Smooth muscle cell (in vitro differentiated cells): ENCODE data around the gene FGF8. TPM values are rescaled to one million over a fixed set of nuclear protein-coding genes. Genes with fewer than 3 reads are reported as not detected.
A peak's percentile ranks its signal among the peaks of the same experiment; 100 is the strongest.

ENCODE experiments used
- DNase-seq: peaks from one replicate; lab custom pipeline; 2025; ENCODE audit not compliant: unreplicated experiment; lab: John Stamatoyannopoulos, UW
- H2AFZ ChIP-seq: fragments of 200-600 bp; sonication (generic); 2 replicates; pipeline ENCODE4 v1.6.0; 2016; ENCODE audit warnings: antibody characterized with exemption, low read depth, mild to moderate bottlenecking
- H3F3A ChIP-seq: fragments of 200-600 bp; sonication (generic); 2 replicates; pipeline ENCODE4 v1.6.0; 2017; ENCODE audit warnings: antibody characterized with exemption, low read depth
- H3K27ac ChIP-seq: fragments of 200-600 bp; sonication (generic); 2 replicates; pipeline ENCODE4 v1.5.1; 2016; ENCODE audit warnings: low read depth, mild to moderate bottlenecking
- H3K27me3 ChIP-seq: fragments of 200-600 bp; sonication (generic); 2 replicates; pipeline ENCODE4 v1.6.1; 2016; ENCODE audit warnings: low read depth, mild to moderate bottlenecking
- H3K36me3 ChIP-seq: fragments of 200-600 bp; sonication (generic); 2 replicates; pipeline ENCODE4 v1.5.1; 2016; ENCODE audit warnings: low read depth
- H3K4me1 ChIP-seq: fragments of 200-600 bp; sonication (generic); 2 replicates; pipeline ENCODE4 v1.5.1; 2016; ENCODE audit warnings: low read depth
- H3K4me2 ChIP-seq: fragments of 200-600 bp; sonication (generic); 2 replicates; pipeline ENCODE4 v1.6.0; 2016; ENCODE audit warnings: mild to moderate bottlenecking
- H3K4me3 ChIP-seq: fragments of 200-600 bp; sonication (generic); 2 replicates; pipeline ENCODE4 v1.5.1; 2016; ENCODE audit warnings: mild to moderate bottlenecking
- H3K79me2 ChIP-seq: fragments of 200-600 bp; sonication (generic); 2 replicates; pipeline ENCODE4 v1.6.0; 2016; ENCODE audit warnings: low read depth, mild to moderate bottlenecking
- H3K9ac ChIP-seq: fragments of 200-600 bp; sonication (generic); 2 replicates; pipeline ENCODE4 v1.6.0; 2016; ENCODE audit warnings: low read depth
- H3K9me3 ChIP-seq: fragments of 200-600 bp; sonication (generic); replicated peaks from 2 replicates; pipeline ENCODE4 v1.5.1; 2016; ENCODE audit warnings: low read depth
- H4K20me1 ChIP-seq: fragments of 200-600 bp; sonication (generic); 2 replicates; pipeline ENCODE4 v1.6.0; 2016; ENCODE audit warnings: low read depth
- CTCF ChIP-seq: fragments of 200-600 bp; sonication (generic); IDR thresholded peaks from 2 replicates; pipeline ENCODE4 v1.5.1; 2017; ENCODE audit warnings: borderline replicate concordance, mild to moderate bottlenecking, antibody characterized with exemption; ENCODE audit not compliant: insufficient read depth, poor library complexity, severe bottlenecking
- WGBS: methylation state at CpG from one replicate; pipeline ENCODE4 v1.1.7; 2016; ENCODE audit warnings: low lambda C conversion rate; 5-methylcytosine and 5-hydroxymethylcytosine counted together
- polyA plus RNA-seq: library from polyadenylated mRNA; unstranded; fragments of >200 nt; fragmentation: Nextera tagmentation; extraction: Ambion mirVana; gene quantifications from 2 replicates; pipeline ENCODE4 v1.2.1, GENCODE V29; 2016
- total RNA-seq: library from RNA; depleted of rRNA; stranded (reverse); fragments of >200 nt; gene quantifications from 2 replicates; pipeline ENCODE4 v1.2.3, GENCODE V29; 2014

The FGF8 gene
- total and polyA plus RNA-seq, 2 experiments from 2014 or later: not detected

- H2AFZ ChIP-seq: no peak overlapping the region
- 93% methylated on average over 2 of the region's 2 CpGs for WGBS
- peaks cover 39% of the 10 kb centered on the region for H3F3A ChIP-seq
- peaks cover 46% of the 10 kb centered on the region for H4K20me1 ChIP-seq
- H3K36me3 ChIP-seq: peaks cover 5% of the 10 kb centered on the region
- H3K27me3 ChIP-seq: no peaks in the 10 kb centered on the region
- H3K79me2 ChIP-seq: no peaks in the 10 kb centered on the region
- peaks cover 10% of the 10 kb centered on the region for H3K4me1 ChIP-seq
- H3K9me3 ChIP-seq: no peaks in the 10 kb centered on the region
- no peak overlapping the region for H3K9ac ChIP-seq
- H3K4me3 ChIP-seq: no peak overlapping the region
- DNase-seq: no peak
- no peak for TF ChIP-seq CTCF
- no peak overlapping the region for H3K4me2 ChIP-seq
- H3K27ac ChIP-seq: no peak overlapping the region
Observed at GRCh38 chr10:101785801-101786200, 9.9 kb upstream of the FGF8 start.

GRCh38 chr10:101784558-101784957 is 8.6 kb upstream of the FGF8 start:
- H3K27ac ChIP-seq: peak overlapping the region; percentile 56

GRCh38 chr10:101783736-101784118 is 7.8 kb upstream of the FGF8 start:
- peaks cover 5% of the 10 kb centered on the region for H3K36me3 ChIP-seq
- H3K27ac ChIP-seq: peak overlapping the region; percentile 56
- DNase-seq: no peak
- 53% methylated on average over 10 of the region's 10 CpGs for WGBS
- peaks cover 46% of the 10 kb centered on the region for H4K20me1 ChIP-seq
- peak overlapping the region; percentile 75 for H3K4me3 ChIP-seq
- peaks cover 11% of the 10 kb centered on the region for H3K27me3 ChIP-seq
- no peaks in the 10 kb centered on the region for H3K9me3 ChIP-seq
- peak overlapping the region; percentile 86 for H3K9ac ChIP-seq
- H2AFZ ChIP-seq: peak overlapping the region; percentile 20
- no peaks in the 10 kb centered on the region for H3K79me2 ChIP-seq
- no peak for TF ChIP-seq CTCF
- peaks cover 39% of the 10 kb centered on the region for H3F3A ChIP-seq
- H3K4me2 ChIP-seq: peak overlapping the region; percentile 92
- H3K4me1 ChIP-seq: peaks cover 20% of the 10 kb centered on the region

More at GRCh38 chr10:101784558-101784957, 8.6 kb upstream of the FGF8 start:
- no peaks in the 10 kb centered on the region for H3K79me2 ChIP-seq
- H4K20me1 ChIP-seq: peaks cover 46% of the 10 kb centered on the region
- H3K27me3 ChIP-seq: peaks cover 3% of the 10 kb centered on the region
- DNase-seq: no peak
- no peaks in the 10 kb centered on the region for H3K9me3 ChIP-seq
- peaks cover 5% of the 10 kb centered on the region for H3K36me3 ChIP-seq
- peak overlapping the region; percentile 92 for H3K4me2 ChIP-seq
- no peak overlapping the region for H2AFZ ChIP-seq
- no peak overlapping the region for H3K4me3 ChIP-seq
- 95% methylated on average over 2 of the region's 2 CpGs for WGBS
- no peak overlapping the region for H3K9ac ChIP-seq
- H3K4me1 ChIP-seq: peaks cover 15% of the 10 kb centered on the region
- TF ChIP-seq CTCF: no peak
- H3F3A ChIP-seq: peaks cover 39% of the 10 kb centered on the region
